A549 (cell line): ENCODE data around the gene TNRC6B. TPM values are rescaled to one million over a fixed set of nuclear protein-coding genes. Genes with fewer than 3 reads are reported as not detected.

Experiments used
- ATAC-seq, 2 experiments: fragments of 200-7000 bp in 1 of 2; fragments of >200 bp in 1 of 2; cut with Nextera tagmentation in 1 of 2; cut with Tn5 transposase in 1 of 2; 3 replicates each; pipeline versions ENCODE4 v1.8.0 to v1.9.1; 2018 to 2020; ENCODE audit warnings: mild to moderate bottlenecking in 1 of 2, moderate library complexity in 1 of 2
- CTCF ChIA-PET: fragments of 300-600 bp; sonication (Branson Sonifier 250); formaldehyde crosslinking; extraction: SDS; loops from one replicate; lab custom pipeline; 2021; ENCODE audit warnings: antibody characterized with exemption, inconsistent platforms; lab: Yijun Ruan, JAX
- POLR2A ChIA-PET: fragments of 350-600 bp; formaldehyde crosslinking; extraction: SDS; loops from one replicate; lab custom pipeline; 2021; ENCODE audit warnings: antibody characterized with exemption, inconsistent platforms; lab: Yijun Ruan, JAX
- DNase-seq, 2 experiments: peaks; one replicate each; pipeline versions ENCODE4 v3.0.0 to v3.0.0-alpha.2; 2011 to 2016; ENCODE audit warnings: low read depth in 1 of 2, low spot score in 1 of 2
- FAIRE-seq: peaks from 2 replicates; lab custom pipeline; 2011; peaks lifted over from hg19 to GRCh38; lab: Jason Lieb, UNC
- H3K27ac ChIP-seq, 2 experiments: fragments of >200 bp; sonication (Bioruptor Twin); formaldehyde crosslinking; 3 replicates each; pipeline ENCODE4 v1.5.1; 2016 to 2017
- H3K4me1 ChIP-seq: fragments of >200 bp; sonication (Bioruptor Twin); formaldehyde crosslinking; 3 replicates; pipeline ENCODE4 v1.6.1; 2016
- H3K4me2 ChIP-seq: fragments of >200 bp; sonication (Bioruptor Twin); formaldehyde crosslinking; 3 replicates; pipeline ENCODE4 v1.6.1; 2016
- H3K4me3 ChIP-seq: fragments of >200 bp; sonication (Bioruptor Twin); formaldehyde crosslinking; 3 replicates; pipeline ENCODE4 v1.5.1; 2016
- H3K9me3 ChIP-seq: fragments of >200 bp; sonication (Bioruptor Twin); formaldehyde crosslinking; 3 replicates; pipeline ENCODE4 v1.6.1; 2016
- CEBPB ChIP-seq, 2 experiments: fragments of >200 bp in 1 of 2; sonication (Bioruptor Twin) in 1 of 2; formaldehyde crosslinking in 1 of 2; IDR thresholded peaks; 2 replicates each; pipeline ENCODE4 v1.6.1; 2012 to 2016
- E2F6 ChIP-seq: IDR thresholded peaks from 2 replicates; pipeline ENCODE4 v1.6.1; 2012; ENCODE audit warnings: low read depth, borderline replicate concordance
- EHF ChIP-seq: fragments of 250-450 bp; sonication (Bioruptor Pico); IDR thresholded peaks from 2 replicates; pipeline ENCODE4 v1.5.0; 2020; ENCODE audit warnings: mild to moderate bottlenecking
- FOSB ChIP-seq: fragments of 250-450 bp; sonication (Bioruptor Pico); IDR thresholded peaks from 2 replicates; pipeline ENCODE4 v1.5.0; 2020; ENCODE audit warnings: mild to moderate bottlenecking, moderate library complexity
- HEYL ChIP-seq: fragments of 250-450 bp; sonication (Bioruptor Pico); IDR thresholded peaks from 2 replicates; pipeline ENCODE4 v1.8.0; 2021; ENCODE audit warnings: mild to moderate bottlenecking, moderate library complexity
- HOXA7 ChIP-seq: fragments of 250-450 bp; sonication (Bioruptor Pico); IDR thresholded peaks from 2 replicates; pipeline ENCODE4 v1.5.0; 2020; ENCODE audit warnings: mild to moderate bottlenecking, moderate library complexity
- HOXB5 ChIP-seq: fragments of 250-450 bp; sonication (Bioruptor Pico); IDR thresholded peaks from 2 replicates; pipeline ENCODE4 v1.5.0; 2020; ENCODE audit warnings: mild to moderate bottlenecking, moderate library complexity
- KDM1A ChIP-seq: fragments of 200-600 bp; sonication (generic); IDR thresholded peaks from 2 replicates; pipeline ENCODE4 v1.6.1; 2016; ENCODE audit warnings: low read depth, mild to moderate bottlenecking
- MAZ ChIP-seq: fragments of 150-350 bp; IDR thresholded peaks from 2 replicates; pipeline ENCODE4 v1.6.1; 2014; ENCODE audit warnings: antibody characterized with exemption, low read depth, low read length, borderline replicate concordance
- NFE2L2 ChIP-seq: fragments of 150-350 bp; conservative IDR thresholded peaks from 2 replicates; pipeline ENCODE4 v1.6.1; 2014; ENCODE audit warnings: low read length
- NPAS2 ChIP-seq: fragments of 250-450 bp; sonication (Bioruptor Pico); IDR thresholded peaks from 2 replicates; pipeline ENCODE4 v1.8.0; 2022; ENCODE audit warnings: mild to moderate bottlenecking, moderate library complexity, borderline replicate concordance
- REST ChIP-seq: fragments of 200-600 bp; sonication (generic); IDR thresholded peaks from 2 replicates; pipeline ENCODE4 v1.6.1; 2016; ENCODE audit warnings: antibody characterized with exemption, mild to moderate bottlenecking, moderate library complexity
- RFX5 ChIP-seq: fragments of 450-650 bp; IDR thresholded peaks from 2 replicates; pipeline ENCODE4 v1.7.1; 2014; ENCODE audit warnings: antibody characterized with exemption, mild to moderate bottlenecking, moderate library complexity
- ZSCAN20 ChIP-seq: fragments of 250-450 bp; sonication (Bioruptor Pico); IDR thresholded peaks from 2 replicates; pipeline ENCODE4 v1.8.0; 2022; ENCODE audit warnings: mild to moderate bottlenecking, moderate library complexity
- WGBS: methylation state at CpG from one replicate; pipeline ENCODE4 v1.1.6; 2017; ENCODE audit errors: missing lambda C conversion rate; 5-methylcytosine and 5-hydroxymethylcytosine counted together
- polyA plus RNA-seq, 4 experiments: library from polyadenylated mRNA; depleted of rRNA in 3 of 4; stranded (reverse); fragments of >200 nt; fragmentation: RNase III in 1 of 4; extraction: RNeasy Plus Mini Kit Qiagen cat#74134 plus additional on column Dnase treatment in 1 of 4; gene quantifications; 2 replicates in 3 of 4; 3 replicates in 1 of 4; pipeline ENCODE4 v1.2.3, GENCODE V29; 2011 to 2017
- TF ChIP-seq, protein P1 (sequence below): fragments of 250-450 bp; sonication (Bioruptor Pico); IDR thresholded peaks from 2 replicates; pipeline ENCODE4 v1.5.0; 2020; ENCODE audit warnings: low read depth, mild to moderate bottlenecking, moderate library complexity
- TF ChIP-seq, protein P2 (sequence below): fragments of 250-450 bp; sonication (Bioruptor Pico); IDR thresholded peaks from 2 replicates; pipeline ENCODE4 v1.5.0; 2021; ENCODE audit warnings: mild to moderate bottlenecking, moderate library complexity, borderline replicate concordance
- TF ChIP-seq, protein P3 (sequence below): IDR thresholded peaks from 2 replicates; pipeline ENCODE4 v1.6.1; 2012

Gene TNRC6B
- polyA plus RNA-seq, 2 of the 4 experiments (the other 2 are of a cell fraction) = 4.9 to 5.0 TPM

GRCh38 chr22:40346185-40347118 lies 168.7 kb downstream of the TNRC6B start, which contains the start of gene ADSL (continued):
- TF ChIP-seq E2F6 (0 out of 2 replicates have a peak, but pooled peaks have one; percentile 57), RFX5 (no peak), HEYL (no peak), FOSB (CRISPR knock-in tag) (no peak), CEBPB (IDR thresholded peaks at IDR 0.05) (no peak), NFE2L2 (no peak), KDM1A (no peak), HOXB5 (CRISPR knock-in tag) (0 out of 2 replicates have a peak, but pooled peaks have one; percentile 19)
- TF ChIP-seq, protein P1, sequence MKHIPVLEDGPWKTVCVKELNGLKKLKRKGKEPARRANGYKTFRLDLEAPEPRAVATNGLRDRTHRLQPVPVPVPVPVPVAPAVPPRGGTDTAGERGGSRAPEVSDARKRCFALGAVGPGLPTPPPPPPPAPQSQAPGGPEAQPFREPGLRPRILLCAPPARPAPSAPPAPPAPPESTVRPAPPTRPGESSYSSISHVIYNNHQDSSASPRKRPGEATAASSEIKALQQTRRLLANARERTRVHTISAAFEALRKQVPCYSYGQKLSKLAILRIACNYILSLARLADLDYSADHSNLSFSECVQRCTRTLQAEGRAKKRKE = peak; percentile 73; the same call in 1 of the 2 replicates
- TF ChIP-seq, protein P2, sequence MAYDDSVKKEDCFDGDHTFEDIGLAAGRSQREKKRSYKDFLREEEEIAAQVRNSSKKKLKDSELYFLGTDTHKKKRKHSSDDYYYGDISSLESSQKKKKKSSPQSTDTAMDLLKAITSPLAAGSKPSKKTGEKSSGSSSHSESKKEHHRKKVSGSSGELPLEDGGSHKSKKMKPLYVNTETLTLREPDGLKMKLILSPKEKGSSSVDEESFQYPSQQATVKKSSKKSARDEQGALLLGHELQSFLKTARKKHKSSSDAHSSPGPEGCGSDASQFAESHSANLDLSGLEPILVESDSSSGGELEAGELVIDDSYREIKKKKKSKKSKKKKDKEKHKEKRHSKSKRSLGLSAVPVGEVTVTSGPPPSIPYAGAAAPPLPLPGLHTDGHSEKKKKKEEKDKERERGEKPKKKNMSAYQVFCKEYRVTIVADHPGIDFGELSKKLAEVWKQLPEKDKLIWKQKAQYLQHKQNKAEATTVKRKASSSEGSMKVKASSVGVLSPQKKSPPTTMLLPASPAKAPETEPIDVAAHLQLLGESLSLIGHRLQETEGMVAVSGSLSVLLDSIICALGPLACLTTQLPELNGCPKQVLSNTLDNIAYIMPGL (CRISPR knock-in tag) = no peak
- TF ChIP-seq, protein P3, sequence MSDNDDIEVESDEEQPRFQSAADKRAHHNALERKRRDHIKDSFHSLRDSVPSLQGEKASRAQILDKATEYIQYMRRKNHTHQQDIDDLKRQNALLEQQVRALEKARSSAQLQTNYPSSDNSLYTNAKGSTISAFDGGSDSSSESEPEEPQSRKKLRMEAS = peak; percentile 94

- ChIA-PET POLR2A (interaction anchor here (0.5 to 5.0 kb wide), 6 partner anchors 12 to 851 kb away, joined by 3 to 31 read pairs (median 5); partner anchors contain the start of gene TNRC6B), CTCF (interaction anchor here (0.6 to 3.6 kb wide), 15 partner anchors 10 to 813 kb away, joined by 3 to 31 read pairs (median 4); partner anchors contain the start of gene SGSM3)
- Histone ChIP-seq H3K4me3 (peak overlapping the region; percentile 72), H3K4me2 (peak overlapping the region; percentile 96), H3K4me1 (peaks cover 20% of the 10 kb centered on the region), H3K27ac (peak overlapping the region; percentile 87 to 97), H3K9me3 (no peaks in the 10 kb centered on the region)
- DNase-seq (no peak), FAIRE-seq (no peak), ATAC-seq (no peak)
- 9% methylated on average over 10 of the region's 10 CpGs for WGBS
- TF ChIP-seq MAZ (no peak), RFX5 (no peak), ZSCAN20 (CRISPR knock-in tag) (no peak), REST (no peak), NPAS2 (CRISPR knock-in tag) (no peak), HOXA7 (CRISPR knock-in tag) (no peak), FOSB (CRISPR knock-in tag) (no peak), HEYL (no peak), EHF (CRISPR knock-in tag) (no peak)
Measured at GRCh38 chr22:40347300-40347699, 169.6 kb downstream of the TNRC6B start.
